AG10803 (cell line): ENCODE data around the gene MTERF1.
"Not testable (repeated sequence)": the region's sequence is repeated elsewhere in the genome, so short reads cannot be mapped to it uniquely, and the experiment has no call there.

ENCODE experiments used
- DNase-seq: peaks from one replicate; pipeline ENCODE4 v3.0.0; 2010; ENCODE audit warnings: low read depth
- H3K4me3 ChIP-seq: 2 replicates; pipeline ENCODE4 v1.5.1; 2011; ENCODE audit warnings: mild to moderate bottlenecking, low read length, control low read depth
- TF ChIP-seq, protein P1 (sequence below): conservative IDR thresholded peaks from 2 replicates; pipeline ENCODE4 v1.5.1; 2011; ENCODE audit warnings: mild to moderate bottlenecking, low read length, control low read depth, inconsistent platforms

The MTERF1 gene

DNA sequence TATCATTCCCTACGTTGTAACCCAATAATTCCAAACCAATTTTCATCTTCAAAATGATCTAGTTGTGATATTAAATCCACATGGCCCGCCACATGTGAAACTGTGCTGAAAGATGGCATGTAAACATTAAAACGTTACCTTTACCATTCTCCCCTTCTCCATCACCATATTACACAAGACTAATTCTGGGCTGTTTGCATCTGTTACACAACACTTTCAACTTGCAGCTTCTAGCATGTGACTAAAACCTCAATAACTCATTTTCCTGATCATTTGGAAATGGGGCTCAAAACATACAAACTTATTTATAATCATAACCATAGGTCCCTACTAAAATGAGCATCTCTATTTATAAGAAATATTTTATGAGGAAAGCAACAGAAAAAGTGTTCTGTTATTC, 4.7 kb downstream of the MTERF1 start:
- peak; percentile 41 for DNase-seq
- TF ChIP-seq, protein P1, sequence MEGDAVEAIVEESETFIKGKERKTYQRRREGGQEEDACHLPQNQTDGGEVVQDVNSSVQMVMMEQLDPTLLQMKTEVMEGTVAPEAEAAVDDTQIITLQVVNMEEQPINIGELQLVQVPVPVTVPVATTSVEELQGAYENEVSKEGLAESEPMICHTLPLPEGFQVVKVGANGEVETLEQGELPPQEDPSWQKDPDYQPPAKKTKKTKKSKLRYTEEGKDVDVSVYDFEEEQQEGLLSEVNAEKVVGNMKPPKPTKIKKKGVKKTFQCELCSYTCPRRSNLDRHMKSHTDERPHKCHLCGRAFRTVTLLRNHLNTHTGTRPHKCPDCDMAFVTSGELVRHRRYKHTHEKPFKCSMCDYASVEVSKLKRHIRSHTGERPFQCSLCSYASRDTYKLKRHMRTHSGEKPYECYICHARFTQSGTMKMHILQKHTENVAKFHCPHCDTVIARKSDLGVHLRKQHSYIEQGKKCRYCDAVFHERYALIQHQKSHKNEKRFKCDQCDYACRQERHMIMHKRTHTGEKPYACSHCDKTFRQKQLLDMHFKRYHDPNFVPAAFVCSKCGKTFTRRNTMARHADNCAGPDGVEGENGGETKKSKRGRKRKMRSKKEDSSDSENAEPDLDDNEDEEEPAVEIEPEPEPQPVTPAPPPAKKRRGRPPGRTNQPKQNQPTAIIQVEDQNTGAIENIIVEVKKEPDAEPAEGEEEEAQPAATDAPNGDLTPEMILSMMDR, result no peak
- no peak overlapping the region for H3K4me3 ChIP-seq

DNA sequence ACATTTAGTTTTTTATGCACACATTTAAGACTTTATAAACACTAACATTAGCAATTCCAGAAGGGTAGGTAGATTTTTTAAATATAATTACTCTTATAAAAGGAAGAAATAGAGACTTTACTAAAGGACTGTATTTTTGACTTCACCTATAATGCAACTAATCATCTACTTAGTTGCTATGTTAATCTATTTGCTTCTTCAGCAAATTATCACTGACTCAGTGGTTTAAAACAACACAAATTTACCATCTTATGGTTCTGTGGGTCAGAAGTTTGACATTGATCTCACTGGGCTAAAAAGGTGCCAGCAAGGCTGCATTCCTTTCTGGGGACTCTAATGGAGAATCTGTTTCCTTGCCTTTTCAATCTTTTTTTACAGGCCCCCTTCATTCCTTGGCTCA, 7.6 kb downstream of the MTERF1 start:
- TF ChIP-seq, protein P1, result no peak
- H3K4me3 ChIP-seq, result no peak overlapping the region
- DNase-seq, result no peak

DNA sequence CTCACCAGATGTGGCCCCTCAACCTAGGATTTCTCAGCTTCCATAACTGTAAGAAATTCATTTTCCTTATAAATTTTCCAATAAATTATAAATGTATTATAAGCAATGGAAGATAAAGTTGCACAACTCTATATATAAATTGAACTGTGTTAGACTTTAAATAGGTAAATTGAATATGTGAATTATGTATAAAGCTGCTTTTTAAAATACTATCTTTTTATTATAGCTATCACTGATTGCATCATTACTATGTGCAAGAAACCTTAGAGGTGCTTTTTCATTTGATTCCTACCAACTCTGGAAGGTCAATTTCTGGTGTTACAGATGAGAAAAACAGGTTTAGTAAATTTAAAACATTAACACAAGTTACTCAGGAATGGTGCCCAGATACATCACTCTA, 8.4 kb downstream of the MTERF1 start:
- TF ChIP-seq, protein P1, result no peak
- H3K4me3 ChIP-seq, result no peak overlapping the region
- no peak for DNase-seq

DNA sequence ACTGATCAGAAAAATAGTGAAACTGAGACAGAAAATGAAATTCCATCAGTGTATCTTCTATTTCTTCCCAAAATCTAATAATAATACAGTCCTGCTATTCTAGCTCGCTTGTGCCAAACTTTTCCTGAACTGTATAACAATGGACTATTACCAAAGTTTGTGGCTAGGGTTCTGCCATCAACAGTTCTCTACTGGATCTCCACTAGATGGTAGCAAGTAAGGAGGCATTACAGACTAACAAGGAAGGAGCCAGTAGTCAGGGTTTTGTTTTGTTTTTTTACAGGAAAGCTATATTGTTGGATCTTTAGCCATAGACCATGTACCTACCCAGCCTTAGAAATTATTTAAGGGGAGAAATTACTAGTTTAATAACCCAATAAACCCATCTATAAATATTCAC, 10.8 kb downstream of the MTERF1 start:
- H3K4me3 ChIP-seq, result no peak overlapping the region
- no peak for DNase-seq
- TF ChIP-seq, protein P1, result no peak

DNA sequence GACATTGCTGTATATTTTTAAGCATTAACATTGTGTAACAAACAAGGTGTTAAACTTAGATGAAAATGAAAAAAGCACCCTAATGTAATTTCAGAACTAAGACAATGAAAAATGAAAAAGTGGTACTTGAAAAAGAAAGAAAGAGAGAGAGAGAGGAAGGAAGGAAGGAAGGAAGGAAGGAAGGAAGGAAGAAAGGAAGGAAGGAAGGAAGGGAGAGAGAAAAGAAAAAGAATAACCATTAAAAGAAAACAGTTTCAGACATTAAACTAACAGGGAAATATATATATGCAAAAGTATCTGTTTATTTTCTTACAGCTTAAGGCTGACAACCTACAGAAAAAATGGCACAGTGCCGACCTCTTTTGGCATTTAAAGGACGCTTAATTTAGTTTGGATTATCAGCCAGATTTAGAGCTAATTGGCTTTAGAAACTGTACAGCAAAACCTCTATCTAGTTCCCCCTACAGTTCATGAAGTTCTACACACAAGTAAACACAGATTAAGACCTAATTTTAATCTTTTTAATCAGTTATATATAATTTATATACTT, 13.8 kb downstream of the MTERF1 start:
- TF ChIP-seq, protein P1, result no peak
- no peak for DNase-seq
- H3K4me3 ChIP-seq, result no peak overlapping the region

DNA sequence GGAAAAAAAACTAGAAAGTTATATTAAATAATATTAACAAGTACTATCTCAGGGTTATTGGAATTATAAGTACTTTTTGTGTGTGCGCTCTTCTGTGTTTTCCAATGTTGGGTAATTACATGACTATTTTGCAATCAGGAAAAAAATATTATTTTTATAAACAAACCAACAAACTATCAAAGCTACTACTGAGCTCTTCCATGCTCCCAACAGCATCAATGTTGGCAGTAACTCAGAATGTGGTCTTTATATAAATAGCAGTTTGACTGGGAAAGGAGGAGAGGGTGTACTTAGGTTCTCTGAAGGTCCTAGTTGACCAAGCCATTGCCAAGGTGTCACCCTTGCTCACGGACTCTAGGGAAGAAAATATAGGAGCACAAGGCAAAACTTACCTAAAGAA, 15.0 kb downstream of the MTERF1 start:
- no peak for DNase-seq
- H3K4me3 ChIP-seq, result no peak overlapping the region
- TF ChIP-seq, protein P1, result no peak

DNA sequence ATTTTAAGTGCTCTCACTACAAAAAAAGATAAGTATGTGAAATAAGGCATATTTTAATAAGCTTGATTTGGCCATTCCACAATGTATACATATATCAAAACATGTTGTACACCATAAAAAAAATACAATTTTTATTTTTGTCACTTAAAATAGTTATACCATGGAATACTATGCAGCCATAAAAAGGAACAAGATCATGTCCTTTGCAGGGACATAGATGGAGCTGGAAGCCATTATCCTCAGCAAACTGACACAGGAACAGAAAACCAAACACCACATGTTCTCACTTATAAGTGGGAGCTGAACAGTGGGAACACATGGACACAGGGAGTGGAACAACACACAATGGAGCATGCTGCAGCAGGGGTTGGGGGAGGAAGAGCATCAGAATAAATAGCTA, 15.9 kb downstream of the MTERF1 start:
- not testable (repeated sequence) for DNase-seq, H3K4me3 ChIP-seq

DNA sequence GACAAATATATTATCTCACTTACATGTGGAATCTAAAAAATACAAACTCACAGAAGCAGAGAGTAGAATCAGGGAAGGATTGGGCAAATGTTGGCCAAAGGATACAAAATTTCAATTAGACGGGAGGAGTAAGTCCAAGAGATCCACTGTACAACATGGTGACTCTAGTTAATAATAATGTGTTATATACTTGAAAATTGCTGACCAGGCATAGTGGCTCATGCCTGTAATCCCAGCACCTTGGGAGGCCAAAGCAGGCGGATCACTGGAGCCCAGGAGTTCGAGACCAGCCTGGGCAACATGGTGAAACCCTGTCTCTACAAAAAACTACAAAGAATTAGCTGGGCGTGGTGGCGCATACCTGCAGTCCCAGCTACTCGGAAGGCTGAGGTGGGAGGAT, 16.4 kb downstream of the MTERF1 start:
- DNase-seq, result no peak
- TF ChIP-seq, protein P1, result no peak
- H3K4me3 ChIP-seq, result no peak overlapping the region
